Hepatocyte (in vitro differentiated cells): ENCODE data around the gene SLC37A1.

Source experiments
- CTCF ChIP-seq: fragments of 200-600 bp; sonication (generic); IDR thresholded peaks from 2 replicates; pipeline ENCODE4 v1.5.1; 2016; ENCODE audit warnings: antibody characterized with exemption, mild to moderate bottlenecking; ENCODE audit not compliant: poor library complexity
- EZH2 ChIP-seq: fragments of 200-600 bp; sonication (generic); IDR thresholded peaks from 2 replicates; pipeline ENCODE4 v1.6.1; 2016; ENCODE audit warnings: antibody characterized with exemption, mild to moderate bottlenecking, borderline replicate concordance
- EZH2phosphoT487 ChIP-seq: fragments of 200-600 bp; sonication (generic); IDR thresholded peaks from one replicate; pipeline ENCODE4 v1.6.1; 2018; ENCODE audit warnings: antibody characterized with exemption, mild to moderate bottlenecking, low read depth, moderate library complexity; ENCODE audit not compliant: unreplicated experiment, severe bottlenecking

- no peak for TF ChIP-seq CTCF
- no peak for TF ChIP-seq EZH2phosphoT487
- TF ChIP-seq EZH2, result no peak
Observed at GRCh38 chr21:42472521-42472920, 41.1 kb upstream of the SLC37A1 start.
